Measurements from ENCODE around the gene AURKA. TPM values are rescaled to one million over a fixed set of nuclear protein-coding genes. Genes with fewer than 3 reads are reported as not detected.

AURKA gene
- polyA plus RNA-seq, 1 of the 3 experiments (the other 2 are of a cell fraction): 24.6 TPM

GRCh38 chr20:56322681-56323080 is 69.3 kb downstream of the AURKA start:
- H3K4me2 ChIP-seq: no peak overlapping the region
- TF ChIP-seq TCF12 (IDR thresholded peaks at IDR 0.05): no peak
- ChIA-PET POLR2A (no interaction called here), CTCF (no interaction called here)
- no peaks in the 10 kb centered on the region for H3K9me2 ChIP-seq
- H3K4me3 ChIP-seq (ENCODE audit: low read depth in 2 of 2, low read length in 1 of 2): no peak overlapping the region
- no peaks in the 10 kb centered on the region for H4K20me1 ChIP-seq (ENCODE audit: insufficient read depth)
- no peaks in the 10 kb centered on the region for H3K36me3 ChIP-seq (replicated peaks in 1 of 2; ENCODE audit: control insufficient read depth in 1 of 2, insufficient read depth in 2 of 2, low read length in 1 of 2)
- no peaks in the 10 kb centered on the region for H3K9me3 ChIP-seq
- no peak overlapping the region for H3K9ac ChIP-seq
- 1% methylated on average over 4 of the region's 4 CpGs for WGBS (ENCODE audit: low lambda C conversion rate)
- no peaks in the 10 kb centered on the region; a peak in 1 of 4 replicates for H3K4me1 ChIP-seq (ENCODE audit: control insufficient read depth in 1 of 2, insufficient read depth in 2 of 2, low read depth in 1 of 2, low read length in 1 of 2)
- DNase-seq: no peak
- H3K79me2 ChIP-seq (ENCODE audit: insufficient read depth): no peaks in the 10 kb centered on the region
- H3F3A ChIP-seq (replicated peaks; ENCODE audit: insufficient read depth): no peaks in the 10 kb centered on the region
- H3K27ac ChIP-seq (ENCODE audit: low read depth in 2 of 2, low read length in 1 of 2): no peak overlapping the region
- no peak overlapping the region for H2AFZ ChIP-seq (ENCODE audit: low read depth)
- no peaks in the 10 kb centered on the region for H3K27me3 ChIP-seq (ENCODE audit: insufficient read depth)

Other genes starting within 250 kb of the AURKA start
- gene MC3R, start 143.5 kb downstream of the AURKA start, polyA plus RNA-seq (2012; rRNA removed): not detected in 2 replicates
- 34.6 and 44.1 TPM in 2 replicates for gene FAM210B, start 33.2 kb downstream of the AURKA start, polyA plus RNA-seq (2012; rRNA removed)
- gene CSTF1, start 430 bp upstream of the AURKA start, polyA plus RNA-seq (2012; rRNA removed): 23.4 and 31.2 TPM in 2 replicates
- 0.02 TPM in 1 of 2 replicates, not detected in the other for gene CASS4, start 20.0 kb upstream of the AURKA start, polyA plus RNA-seq (2012; rRNA removed)
- gene RTF2, start 76.4 kb upstream of the AURKA start, polyA plus RNA-seq (2012; rRNA removed): 78.2 and 82.8 TPM in 2 replicates
- gene FAM209A, start 132.5 kb upstream of the AURKA start, polyA plus RNA-seq (2012; rRNA removed): not detected in 2 replicates
- gene FAM209B, start 141.0 kb upstream of the AURKA start, polyA plus RNA-seq (2012; rRNA removed): not detected in 2 replicates
- gene TFAP2C, start 237.1 kb upstream of the AURKA start, polyA plus RNA-seq (2012; rRNA removed): not detected in 2 replicates

All from SK-N-SH (cell line).